Measurements from ENCODE around the gene DDB1.

DDB1 gene

DNA sequence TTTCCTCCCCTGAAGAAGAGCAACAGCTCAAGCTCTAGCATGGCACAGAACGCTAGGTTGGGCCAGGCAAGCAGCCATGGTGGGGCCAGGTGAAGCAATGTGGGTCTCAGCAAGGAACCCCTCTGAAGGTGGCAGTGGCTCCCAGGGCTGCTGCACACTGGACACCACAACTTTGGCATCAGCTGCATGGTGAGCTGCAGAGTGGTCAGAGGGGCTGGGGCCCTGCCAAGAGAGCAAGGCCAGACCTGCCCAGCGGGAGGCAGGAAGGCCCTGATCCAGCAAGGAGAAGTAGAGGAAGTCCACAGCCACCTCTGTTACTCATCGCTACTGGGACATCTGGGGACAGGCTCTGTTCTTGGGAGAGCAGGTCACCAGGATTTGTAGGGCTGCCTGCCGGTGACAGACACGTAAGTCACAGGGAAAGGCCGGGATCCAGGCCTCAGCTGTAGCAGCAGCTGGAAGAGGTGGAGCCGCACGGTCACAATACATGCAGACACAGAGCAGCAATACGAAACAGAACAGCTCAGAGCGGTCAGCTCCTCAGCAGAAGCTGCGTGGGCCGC, 16.4 kb upstream of the DDB1 start:
- TF ChIP-seq POLR2A (IDR thresholded peaks at IDR 0.05; ENCODE audit: low read depth, low read length) = no peak
- no peak for DNase-seq (ENCODE audit: insufficient read length, low spot score)
- FAIRE-seq = no peak

- FAIRE-seq (no peak), DNase-seq (ENCODE audit: insufficient read length, low spot score) (no peak)
- no peak for TF ChIP-seq POLR2A (IDR thresholded peaks at IDR 0.05; ENCODE audit: low read depth, low read length)
These were observed 15.1 kb upstream of the DDB1 start for GRCh38 chr11:61347916-61348461.

DNA sequence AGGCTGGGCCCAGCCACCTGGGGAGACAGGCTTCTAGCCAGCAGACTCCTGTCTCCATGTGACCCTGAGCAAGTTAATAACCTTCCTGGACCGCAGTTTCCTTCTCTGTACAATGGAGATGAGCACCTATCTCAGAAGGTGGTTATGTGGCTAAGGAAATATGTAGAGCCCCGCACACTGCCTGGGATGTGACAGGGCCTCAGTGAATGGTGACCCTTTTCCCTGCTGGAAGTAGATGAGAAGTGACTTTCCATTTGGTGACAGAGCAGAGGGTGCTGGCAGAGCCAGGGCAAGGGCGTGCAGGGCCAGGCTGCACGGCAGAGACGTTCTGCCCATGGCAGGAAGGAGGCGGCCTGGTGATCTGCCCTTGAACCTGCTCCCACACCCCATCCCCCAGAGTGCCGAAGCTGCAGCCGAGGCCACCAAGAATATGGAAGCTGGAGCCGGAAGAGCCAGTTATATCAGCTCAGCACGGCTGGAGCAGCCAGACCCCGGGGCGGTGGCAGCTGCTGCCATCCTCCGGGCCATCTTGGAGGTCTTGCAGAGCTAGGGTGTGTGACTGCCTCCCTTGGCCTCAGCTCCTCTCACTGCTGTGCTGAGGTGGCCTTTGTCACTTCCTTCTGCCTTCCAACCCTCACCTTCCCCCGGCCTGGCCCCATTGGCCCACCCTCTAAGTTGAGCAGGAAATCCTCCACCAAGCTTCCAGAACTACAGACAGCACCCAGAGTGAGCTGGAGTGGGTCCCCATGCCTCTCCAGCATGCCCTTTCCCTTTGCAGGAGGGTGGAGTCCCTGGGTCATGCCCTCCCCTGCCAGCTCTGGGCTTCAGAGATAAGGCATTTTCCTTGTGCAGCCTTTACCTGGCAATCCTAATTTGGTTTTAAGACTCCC, 13.3 kb upstream of the DDB1 start:
- no peak for TF ChIP-seq POLR2A (IDR thresholded peaks at IDR 0.05; ENCODE audit: low read depth, low read length)
- DNase-seq (ENCODE audit: insufficient read length, low spot score) (no peak), FAIRE-seq (no peak)

- FAIRE-seq = no peak
These were observed 12.3 kb upstream of the DDB1 start for GRCh38 chr11:61345170-61345610.

DNA sequence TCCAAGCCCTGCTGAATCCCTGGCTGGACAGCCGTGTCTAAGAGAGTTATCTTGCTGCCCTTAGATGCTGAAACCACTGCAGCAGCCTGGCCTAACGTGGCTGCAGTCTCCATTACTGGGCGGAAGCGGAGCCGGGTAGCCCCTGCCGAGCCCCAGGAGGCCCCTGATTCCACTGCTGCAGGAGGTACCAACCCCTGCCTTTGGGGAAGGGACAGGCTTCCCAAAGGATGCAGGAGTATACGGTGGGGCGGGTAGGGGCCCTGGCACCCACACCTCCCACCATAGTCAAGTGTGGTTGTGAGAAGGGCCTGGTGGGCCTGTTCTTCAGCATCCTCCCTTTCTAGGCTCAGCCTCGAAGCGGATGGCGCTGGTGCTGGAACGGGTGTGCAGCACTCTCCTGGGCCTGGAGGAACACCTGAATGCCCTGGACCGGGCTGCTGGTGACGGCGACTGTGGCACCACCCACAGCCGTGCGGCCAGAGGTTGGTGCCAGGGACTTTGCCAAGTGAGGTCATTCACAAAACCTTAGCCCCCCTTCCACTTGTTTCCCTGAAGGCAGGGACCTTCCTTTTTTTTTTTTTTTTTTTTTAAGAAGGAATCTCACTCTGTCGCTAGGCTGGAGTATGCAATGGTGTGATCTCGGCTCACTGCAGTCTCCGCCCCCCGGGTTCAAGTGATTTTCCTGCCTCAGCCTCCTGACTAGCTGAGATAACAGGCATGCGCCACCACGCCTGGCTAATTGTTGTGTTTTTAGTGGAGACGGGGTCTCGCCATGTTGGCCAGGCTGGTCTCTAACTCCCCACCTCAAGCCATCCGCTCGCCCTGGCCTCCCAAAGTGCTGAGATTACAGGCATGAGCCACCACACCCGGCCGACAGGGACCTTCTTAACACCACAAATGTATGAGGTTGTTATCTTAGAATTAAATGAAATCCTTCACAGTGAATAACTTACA, 11.2 kb upstream of the DDB1 start:
- FAIRE-seq = no peak
- TF ChIP-seq POLR2A (IDR thresholded peaks at IDR 0.05; ENCODE audit: low read depth, low read length) = no peak
- no peak for DNase-seq (ENCODE audit: insufficient read length, low spot score)

More at GRCh38 chr11:61345170-61345610, 12.3 kb upstream of the DDB1 start:
- TF ChIP-seq POLR2A (IDR thresholded peaks at IDR 0.05; ENCODE audit: low read depth, low read length) = no peak
- no peak for DNase-seq (ENCODE audit: insufficient read length, low spot score)

DNA sequence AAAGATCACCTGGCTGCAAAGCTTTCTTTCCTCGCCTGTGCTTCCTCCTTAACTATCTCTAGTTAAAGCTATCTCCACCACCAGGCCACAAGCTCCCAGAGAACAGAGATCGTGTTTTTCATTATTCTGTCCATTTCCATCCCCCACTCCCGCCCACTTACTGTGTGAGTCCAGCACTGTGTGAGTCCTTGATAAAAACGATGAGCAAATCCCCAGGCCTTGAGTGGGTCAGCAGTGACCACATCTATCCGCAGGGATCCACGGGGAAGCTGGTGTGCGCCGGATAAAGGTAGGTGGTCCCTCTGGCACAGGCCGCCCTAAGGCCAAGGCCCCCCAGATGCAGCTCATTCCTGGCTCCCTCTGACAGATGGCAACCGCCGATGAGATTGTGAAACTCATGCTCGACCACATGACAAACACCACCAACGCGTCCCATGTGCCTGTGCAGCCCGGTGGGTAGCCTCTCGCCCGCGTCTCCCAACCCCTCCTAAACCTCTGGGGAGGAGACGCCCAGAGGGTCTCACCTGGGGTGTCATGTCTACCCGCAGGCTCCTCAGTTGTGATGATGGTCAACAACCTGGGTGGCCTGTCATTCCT, 9.4 kb upstream of the DDB1 start:
- FAIRE-seq = no peak
- DNase-seq (ENCODE audit: insufficient read length, low spot score) = no peak

DNA sequence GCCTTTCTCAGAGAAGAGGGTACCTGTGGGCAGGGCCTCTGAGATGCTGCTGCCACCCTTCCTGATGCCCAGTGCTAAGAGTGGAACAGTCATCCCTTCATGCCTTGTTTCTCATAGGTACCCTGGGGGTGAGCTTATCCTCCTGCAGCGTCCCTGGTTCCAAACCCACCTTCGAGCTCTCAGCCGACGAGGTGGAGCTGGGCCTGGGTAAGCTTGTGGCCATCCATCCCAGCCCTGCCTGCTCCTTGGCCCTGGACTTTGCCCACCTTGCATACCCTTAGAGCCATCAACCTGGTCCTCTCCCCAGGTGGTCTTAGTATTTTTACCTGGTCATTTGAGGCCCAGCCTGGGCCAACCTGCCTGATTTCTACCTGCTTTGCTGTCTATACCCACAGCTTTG, 8.8 kb upstream of the DDB1 start:
- no peak for TF ChIP-seq POLR2A (IDR thresholded peaks at IDR 0.05; ENCODE audit: low read depth, low read length)
- FAIRE-seq (no peak), DNase-seq (ENCODE audit: insufficient read length, low spot score) (no peak)

More for the DNA sequence above, 9.4 kb upstream of the DDB1 start:
- no peak for TF ChIP-seq POLR2A (IDR thresholded peaks at IDR 0.05; ENCODE audit: low read depth, low read length)

- TF ChIP-seq POLR2A (IDR thresholded peaks at IDR 0.05; ENCODE audit: low read depth, low read length) = no peak
- DNase-seq (ENCODE audit: insufficient read length, low spot score) = no peak
- FAIRE-seq = no peak
These were observed 8.1 kb upstream of the DDB1 start for GRCh38 chr11:61340979-61341378.

- TF ChIP-seq POLR2A (IDR thresholded peaks at IDR 0.05; ENCODE audit: low read depth, low read length) = no peak
- DNase-seq (ENCODE audit: insufficient read length, low spot score) (no peak), FAIRE-seq (no peak)
These were observed 6.6 kb upstream of the DDB1 start for GRCh38 chr11:61339490-61339878.

GRCh38 chr11:61338783-61339489, 6.0 kb upstream of the DDB1 start:
- FAIRE-seq = no peak
- no peak for TF ChIP-seq POLR2A (IDR thresholded peaks at IDR 0.05; ENCODE audit: low read depth, low read length)

GRCh38 chr11:61337706-61338470, 5.0 kb upstream of the DDB1 start:
- DNase-seq (ENCODE audit: insufficient read length, low spot score) = no peak
- no peak for TF ChIP-seq POLR2A (IDR thresholded peaks at IDR 0.05; ENCODE audit: low read depth, low read length)
- FAIRE-seq = no peak

More at GRCh38 chr11:61338783-61339489, 6.0 kb upstream of the DDB1 start:
- DNase-seq (ENCODE audit: insufficient read length, low spot score) = no peak
